SKM-1 (cell line): ENCODE data around the gene CIPC.
A peak's percentile ranks its signal among the peaks of the same experiment; 100 is the strongest.

Source experiments
- DNase-seq: peaks from one replicate; lab custom pipeline; 2025; ENCODE audit not compliant: unreplicated experiment; lab: John Stamatoyannopoulos, UW

CIPC gene, protein sequence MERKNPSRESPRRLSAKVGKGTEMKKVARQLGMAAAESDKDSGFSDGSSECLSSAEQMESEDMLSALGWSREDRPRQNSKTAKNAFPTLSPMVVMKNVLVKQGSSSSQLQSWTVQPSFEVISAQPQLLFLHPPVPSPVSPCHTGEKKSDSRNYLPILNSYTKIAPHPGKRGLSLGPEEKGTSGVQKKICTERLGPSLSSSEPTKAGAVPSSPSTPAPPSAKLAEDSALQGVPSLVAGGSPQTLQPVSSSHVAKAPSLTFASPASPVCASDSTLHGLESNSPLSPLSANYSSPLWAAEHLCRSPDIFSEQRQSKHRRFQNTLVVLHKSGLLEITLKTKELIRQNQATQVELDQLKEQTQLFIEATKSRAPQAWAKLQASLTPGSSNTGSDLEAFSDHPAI

DNA sequence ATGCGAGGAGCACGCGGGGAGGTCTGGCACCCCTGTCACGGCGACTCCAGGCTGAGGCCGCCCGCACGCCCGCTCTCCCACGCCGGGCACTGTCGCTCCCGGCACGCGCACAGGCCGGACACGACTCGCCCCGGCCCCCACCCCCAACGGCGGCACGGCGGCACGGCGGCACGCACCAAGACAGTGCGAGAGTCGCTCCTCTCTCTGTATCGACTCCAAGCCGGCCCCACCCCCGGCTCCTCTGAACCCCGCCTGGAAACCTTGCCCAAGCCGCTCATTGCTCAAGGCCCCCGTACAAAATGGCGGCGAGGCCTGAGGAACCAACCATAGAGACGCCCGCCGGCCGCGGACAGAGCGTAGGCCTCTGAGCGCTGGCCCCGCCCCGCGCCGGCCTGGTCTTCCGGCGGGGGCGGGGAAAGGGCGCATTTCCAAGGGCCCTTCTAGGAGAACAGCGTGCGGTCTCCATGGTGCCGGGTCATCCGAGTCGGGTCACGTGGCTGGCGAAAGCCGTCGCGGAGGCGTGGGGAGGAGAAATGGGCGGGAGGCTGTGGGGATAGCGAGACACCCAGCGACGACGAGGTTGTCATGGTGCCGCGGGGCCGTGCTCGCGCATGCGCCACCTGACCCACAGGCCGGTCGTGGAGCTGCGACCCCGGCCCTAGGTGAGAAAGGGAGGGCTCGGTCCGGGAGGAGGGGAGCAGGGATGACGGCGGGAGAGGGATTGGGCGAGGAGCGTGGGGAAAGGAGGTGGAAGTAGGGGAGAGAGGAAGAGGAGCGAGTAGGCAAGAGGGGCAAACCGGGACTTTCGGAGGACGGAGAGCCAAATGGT is at the start of gene CIPC:
Gene CIPC (plus strand): TSS at position 559 of the 829 bp plus-strand sequence. CDS start 7,451 bp downstream, outside the sequence.
- DNase-seq: peak; percentile 80

DNA sequence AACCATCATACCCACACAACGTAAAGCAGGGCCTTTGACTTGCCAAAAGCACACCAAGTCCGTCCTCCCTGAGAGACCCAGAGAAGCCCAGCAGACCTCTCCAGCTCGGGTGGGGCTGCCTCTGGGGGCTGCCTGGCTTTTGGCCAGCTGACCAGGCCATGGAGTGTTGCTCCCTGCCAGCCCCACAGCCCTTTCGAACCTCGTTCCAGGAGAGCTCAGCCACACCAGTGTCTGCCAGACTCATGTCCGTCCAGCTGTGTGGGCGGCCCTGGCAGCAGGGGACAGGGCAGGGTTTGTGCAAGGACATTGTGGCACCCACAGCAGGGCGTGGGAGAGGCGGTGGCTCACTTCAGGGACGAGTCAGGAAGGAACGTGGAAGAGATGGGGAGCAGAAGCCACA is 46.9 kb upstream of the CIPC start:
- DNase-seq: no peak

DNA sequence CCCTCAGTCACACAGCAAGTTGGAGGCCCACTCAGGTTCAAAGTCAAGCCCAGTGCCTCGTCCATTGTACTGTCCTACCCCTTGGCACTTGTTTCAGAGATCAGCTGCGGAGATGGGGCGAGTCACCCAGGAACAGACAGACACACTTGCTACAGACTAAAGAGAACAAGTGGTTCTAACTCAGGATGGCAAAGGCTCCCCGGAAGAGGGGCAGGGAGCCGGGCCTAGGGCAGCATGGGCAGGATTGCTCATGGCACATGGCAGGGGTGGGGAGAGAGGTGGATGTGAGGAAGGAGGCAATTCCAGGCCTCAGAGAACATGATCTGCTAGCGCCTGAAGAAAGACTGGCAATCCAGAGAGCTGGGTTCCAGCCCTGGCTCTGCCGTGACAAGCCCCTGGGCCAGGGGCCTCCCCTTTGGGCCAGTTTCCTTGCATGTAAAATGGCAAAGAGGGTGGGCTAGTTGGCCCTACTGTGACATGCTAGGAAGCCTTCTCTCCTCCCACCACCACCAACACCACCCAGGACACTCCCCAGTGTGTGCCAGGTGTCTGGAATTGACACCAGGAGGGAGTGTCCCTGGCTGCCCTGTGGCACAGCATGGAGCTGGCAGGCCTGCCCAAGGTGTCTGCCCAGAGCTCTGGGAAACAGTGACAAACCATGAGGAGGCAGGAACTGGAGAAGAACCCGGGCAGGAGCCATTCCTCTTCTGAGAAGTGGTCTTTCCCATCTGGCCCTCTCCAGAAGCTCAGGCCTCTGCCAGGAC is 45.6 kb upstream of the CIPC start:
- DNase-seq: no peak

DNA sequence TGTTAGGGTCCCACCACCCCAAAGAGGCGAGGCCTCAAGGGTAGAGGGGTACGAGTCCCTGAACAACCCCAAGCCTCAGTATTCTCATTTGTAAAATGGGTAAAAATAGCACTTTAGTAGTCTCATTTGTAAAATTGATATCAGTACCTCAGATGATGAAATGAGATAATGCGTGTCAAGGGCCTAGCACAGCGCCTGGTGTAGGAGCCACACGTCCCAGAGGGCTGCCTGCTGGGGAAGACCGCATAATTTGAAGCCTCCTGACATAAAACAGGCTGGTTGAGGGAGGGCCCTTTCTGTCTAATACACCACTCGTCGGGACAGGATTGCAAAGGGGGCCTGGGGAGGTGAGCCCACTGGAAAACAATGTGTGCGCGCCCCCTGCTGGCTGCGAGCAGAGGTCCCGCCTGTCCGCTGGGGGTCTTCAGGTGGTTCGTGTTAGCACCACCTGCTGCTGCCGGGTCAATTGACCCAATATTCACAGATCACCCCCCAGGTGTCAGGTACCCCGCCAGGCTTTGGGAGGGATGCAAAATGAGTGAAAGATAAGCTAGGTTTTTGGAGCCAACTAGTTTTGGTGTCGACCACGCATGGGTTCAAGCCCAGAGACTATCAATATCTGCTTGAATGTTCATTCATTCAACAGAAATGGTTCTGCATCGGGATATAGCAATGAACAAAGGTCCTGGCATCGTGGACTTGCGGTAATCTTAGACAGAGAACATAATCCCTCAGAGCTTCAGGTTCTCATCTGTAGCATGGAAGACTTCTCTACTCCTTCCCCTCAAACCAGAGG is 44.8 kb upstream of the CIPC start:
- DNase-seq: no peak

DNA sequence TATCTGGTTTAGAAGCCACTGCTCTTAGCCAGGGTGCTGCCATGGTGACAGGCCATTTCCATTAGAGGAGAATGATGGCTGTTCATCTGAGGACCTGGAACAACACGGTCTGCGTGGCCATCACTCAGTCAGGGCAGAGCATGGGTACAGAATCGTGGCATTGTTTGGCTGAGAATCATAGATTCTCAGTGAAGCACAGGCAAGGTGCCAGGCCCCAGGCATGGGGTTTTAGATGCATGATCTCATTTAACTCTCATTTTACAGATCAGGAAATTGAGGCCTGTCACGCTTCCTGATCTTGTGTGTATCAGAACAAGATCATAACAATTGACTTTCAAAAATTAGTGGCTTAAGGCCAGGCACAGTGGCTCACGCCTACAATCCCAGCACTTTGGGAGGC is 42.8 kb upstream of the CIPC start:
- no peak for DNase-seq

DNA sequence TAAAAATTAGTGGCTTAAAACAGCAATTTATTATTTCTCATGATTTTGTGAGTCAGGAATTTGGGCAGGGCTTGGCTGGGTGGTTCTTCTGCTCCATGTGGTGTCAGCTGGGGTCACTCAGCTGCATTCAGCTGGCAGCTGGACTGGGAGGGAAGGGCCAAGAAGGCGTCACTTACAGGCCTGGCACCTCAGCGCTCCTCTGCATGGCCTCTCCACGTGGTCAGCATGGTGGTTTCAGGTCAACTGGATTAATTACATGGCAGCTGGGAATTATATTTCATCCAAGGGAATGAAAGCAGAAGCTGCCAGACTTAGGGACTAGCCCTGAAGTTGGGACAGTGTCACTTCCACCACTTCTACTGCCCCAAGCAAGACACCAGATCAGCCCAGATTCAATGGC is 42.1 kb upstream of the CIPC start:
- no peak for DNase-seq

DNA sequence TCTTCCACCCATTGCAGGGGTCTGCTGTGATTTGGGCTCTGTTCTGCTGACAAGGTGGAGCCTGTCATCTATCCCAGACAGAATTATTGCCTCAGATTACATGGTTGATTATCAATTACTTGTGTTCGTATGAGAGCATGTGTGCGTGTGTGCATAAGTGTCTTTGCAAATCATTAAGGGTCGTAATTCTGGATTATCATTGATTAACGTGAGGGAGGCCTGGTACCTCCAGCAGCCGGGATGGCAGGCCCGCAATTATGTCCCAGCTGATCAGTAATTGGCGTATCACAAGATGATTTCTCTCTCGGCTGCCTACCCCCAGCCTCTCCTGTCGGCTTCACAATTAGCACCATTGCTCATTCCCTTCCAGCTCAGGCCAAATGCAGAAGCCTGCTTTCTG is 39.9 kb upstream of the CIPC start:
- no peak for DNase-seq

DNA sequence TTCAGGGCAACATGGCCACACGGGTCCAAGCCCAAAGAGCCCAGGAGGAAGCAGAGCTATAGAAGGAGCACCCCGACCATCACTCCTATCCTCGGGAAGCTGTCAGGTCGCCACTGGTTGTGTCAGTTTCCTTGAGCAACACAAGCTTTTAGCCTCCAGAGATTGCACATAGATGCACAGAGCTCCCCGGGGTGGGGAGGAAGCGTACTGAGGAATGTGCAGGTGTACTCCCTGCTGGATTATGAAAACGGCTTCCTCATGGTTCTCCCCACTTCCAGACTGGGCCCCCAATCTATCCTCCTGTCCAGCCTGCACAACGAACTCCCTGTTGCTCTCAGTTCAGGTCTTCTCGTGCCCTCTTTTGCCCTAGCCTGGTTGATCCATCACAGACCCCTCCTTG is 39.3 kb upstream of the CIPC start:
- DNase-seq: no peak

DNA sequence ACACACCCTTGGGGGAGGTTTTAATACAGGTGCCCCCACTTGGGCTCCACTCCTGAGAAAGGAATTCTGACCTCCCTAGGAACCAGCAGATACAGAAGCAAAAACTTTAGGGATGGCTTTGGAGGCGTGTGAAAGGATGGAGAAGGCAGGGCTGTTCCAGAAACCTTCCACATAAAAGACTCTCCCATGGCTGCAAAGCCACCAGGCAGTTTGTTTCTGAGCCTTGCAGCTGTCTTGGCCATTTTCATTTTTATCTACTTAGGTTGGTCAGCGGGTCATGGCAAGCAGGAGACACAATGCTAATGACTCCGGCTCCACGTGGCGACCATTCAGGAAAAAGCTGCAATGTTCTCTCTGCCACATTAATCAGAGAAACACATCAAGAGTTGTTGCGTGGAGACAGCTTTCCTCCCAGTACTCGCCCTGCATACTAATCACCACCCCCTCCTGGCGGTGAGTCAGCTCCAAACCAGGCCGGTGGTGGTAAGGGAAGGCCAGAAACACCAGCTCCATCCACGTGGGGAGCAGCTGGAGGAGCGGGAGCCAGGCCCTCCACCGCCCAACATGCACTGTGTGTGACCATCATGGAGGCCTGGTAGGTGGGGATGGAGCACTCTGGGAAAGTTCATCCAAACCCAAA is 38.7 kb upstream of the CIPC start:
- no peak for DNase-seq

DNA sequence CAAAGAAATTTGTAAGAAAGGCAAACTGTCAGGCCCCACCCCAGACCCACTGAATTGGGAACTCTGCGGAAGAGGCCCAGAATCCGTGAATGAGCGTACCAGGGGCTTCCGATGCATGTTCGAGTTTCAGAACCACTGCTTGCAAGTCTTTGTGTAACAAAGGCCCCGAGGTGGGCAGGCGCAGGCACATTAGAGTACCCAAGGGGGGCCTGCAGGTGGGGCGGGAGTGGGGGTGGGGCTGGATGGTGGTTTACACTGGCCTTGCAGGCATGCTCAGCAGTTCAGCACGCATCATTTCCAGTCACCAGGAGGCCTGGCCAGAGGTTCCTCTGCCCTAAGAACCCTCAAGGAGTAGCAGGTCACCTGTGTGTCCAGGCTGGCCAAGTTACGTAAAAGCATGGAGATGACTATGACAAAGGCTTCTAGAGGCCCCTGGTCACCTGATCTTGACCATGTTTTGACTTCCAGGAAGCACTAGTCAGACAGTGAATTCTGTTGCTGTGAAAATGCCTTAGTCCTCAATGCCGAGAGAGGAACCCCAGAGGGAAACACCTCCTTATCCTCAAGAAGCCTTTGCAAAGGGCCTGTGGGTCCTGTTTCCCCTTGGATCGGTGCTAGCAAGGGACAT is 36.3 kb upstream of the CIPC start:
- DNase-seq: no peak

DNA sequence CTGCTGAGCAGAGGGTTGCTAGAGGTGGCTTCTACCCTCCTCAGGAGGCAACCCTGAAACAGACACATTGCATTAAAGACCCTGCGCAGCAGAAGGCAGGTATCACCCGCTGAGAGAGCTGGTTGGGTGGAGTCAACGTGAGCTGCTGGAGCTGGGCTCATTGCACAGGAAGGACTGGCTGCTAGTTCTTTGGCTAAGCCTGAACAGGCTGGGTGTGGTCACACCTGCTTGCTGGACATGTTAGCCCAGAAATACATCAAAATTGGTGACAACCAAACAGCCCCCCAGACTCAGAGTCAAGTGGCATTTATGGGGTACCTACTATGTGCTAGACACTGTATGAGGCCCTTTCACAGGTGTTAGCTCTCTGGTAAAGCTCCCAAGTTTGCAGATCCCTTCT is 35.8 kb upstream of the CIPC start:
- no peak for DNase-seq

DNA sequence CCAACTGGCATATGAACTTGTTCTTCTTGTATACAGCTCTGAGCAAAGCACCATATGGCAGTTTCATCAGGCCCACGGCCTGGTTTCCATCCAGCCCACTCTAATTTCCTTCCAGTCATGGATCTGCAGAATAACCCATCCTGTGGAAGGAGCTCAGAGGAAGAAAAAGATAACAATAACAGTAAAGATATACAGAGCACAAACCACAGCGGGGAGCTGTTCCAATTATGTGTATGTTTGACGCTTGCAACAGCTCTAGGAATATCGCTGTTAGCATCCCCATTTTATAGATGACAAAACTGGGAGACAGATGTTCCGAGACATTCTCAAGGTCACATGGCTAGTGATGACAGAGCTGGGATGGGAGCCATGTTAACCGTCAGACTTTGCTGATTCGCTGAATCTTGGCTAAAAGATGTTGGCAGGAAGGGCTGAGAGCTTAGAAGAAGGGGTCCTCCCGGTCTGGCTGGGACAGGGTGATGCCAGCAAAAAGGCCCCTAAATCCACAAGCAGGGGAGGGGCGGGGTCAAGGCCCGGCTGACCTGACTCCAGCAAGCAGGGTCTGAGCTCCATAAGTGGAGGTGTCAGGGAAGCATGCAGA is 34.4 kb upstream of the CIPC start:
- no peak for DNase-seq

DNA sequence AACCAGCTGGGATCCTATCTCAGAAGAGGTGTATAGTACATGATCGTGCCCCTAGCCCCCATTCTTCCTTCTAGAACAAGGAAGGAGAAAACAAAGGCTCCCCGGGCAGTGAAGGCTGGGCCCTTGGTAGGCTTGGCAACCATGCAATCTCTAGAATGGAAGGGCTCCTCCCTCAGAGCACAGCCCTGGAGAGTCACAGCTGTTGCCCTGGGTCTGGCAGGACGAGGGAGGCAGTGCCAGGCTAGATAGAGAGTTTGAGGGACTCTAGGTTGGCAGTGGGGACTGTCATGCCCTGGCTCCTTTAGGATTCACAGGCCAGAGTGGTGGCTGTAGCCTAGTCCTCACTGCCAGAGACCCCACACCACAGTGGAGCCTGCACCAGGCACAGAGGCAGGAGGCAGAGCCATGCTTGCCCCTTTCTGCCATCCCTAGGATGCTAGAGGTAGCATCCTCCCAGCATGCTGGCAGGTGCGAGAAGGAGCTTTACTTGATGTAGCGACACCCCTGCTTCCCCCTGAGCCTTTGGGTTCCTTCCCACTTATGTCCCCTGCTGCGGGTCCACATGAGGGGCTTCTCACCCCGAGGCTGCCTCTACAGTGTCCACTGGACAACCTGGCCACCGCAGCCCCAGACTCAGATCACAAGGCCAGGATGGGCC is 33.4 kb upstream of the CIPC start:
- no peak for DNase-seq

DNA sequence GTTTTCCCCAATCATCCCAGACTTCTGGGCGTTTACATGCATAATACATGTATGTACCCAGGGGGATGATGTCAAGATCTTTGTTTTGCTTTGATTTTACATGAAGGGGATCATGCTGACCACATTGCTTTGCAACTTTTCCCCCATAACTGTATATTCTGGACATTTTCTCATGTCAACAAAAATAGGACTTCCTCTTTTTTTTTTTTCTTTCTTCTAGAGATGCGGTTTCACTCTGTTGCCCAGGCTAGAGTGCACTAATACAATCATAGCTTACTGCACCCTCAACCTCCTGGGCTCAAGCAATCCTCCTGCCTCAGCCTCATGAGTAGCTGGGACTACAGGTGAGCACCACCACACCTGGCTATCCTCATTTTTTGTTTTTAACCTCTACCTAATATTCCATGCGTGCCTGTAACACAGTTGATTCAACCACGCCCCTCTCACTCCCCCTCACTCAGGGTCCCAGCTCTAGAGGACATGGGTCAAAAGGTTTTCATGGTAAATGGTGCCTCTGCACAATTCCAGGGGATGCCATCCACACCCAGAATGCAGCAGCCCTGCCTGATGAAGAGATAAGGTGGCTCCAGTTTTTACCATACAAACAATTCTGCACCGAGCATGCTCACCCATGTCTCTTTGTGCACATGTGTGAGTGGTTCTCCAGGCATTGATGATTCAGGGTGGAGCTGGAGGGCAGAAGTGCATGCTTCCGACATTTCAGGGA is 32.0 kb upstream of the CIPC start:
- no peak for DNase-seq

DNA sequence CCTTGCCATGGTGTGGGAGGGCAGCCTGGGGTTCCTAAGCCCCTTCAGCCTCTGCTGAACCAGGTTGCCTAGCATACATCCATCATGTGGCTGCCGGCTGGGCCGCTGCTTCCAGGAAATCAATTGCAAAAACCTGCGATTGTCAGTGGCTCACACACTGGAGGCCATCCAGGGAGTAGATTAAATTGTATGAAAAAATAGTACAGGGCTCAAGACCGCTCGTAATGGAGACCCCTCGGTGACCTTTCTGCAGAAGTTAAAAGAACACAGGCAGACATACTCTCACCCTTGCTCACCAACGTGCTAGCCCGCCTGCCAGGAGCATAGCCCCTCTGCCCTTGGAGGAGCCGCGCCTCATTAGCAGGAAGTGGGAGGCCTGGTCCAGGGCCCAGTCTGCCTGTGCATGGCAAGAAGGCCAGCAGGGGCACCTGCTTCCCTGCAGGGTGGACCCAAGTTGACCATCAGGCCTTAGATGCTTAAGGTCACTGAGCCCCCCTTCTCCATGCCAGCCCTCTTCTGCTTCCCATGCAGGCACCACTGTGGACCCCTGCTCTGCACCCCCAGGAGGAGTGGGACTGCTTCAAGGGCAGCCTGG is 31.4 kb upstream of the CIPC start:
- no peak for DNase-seq

DNA sequence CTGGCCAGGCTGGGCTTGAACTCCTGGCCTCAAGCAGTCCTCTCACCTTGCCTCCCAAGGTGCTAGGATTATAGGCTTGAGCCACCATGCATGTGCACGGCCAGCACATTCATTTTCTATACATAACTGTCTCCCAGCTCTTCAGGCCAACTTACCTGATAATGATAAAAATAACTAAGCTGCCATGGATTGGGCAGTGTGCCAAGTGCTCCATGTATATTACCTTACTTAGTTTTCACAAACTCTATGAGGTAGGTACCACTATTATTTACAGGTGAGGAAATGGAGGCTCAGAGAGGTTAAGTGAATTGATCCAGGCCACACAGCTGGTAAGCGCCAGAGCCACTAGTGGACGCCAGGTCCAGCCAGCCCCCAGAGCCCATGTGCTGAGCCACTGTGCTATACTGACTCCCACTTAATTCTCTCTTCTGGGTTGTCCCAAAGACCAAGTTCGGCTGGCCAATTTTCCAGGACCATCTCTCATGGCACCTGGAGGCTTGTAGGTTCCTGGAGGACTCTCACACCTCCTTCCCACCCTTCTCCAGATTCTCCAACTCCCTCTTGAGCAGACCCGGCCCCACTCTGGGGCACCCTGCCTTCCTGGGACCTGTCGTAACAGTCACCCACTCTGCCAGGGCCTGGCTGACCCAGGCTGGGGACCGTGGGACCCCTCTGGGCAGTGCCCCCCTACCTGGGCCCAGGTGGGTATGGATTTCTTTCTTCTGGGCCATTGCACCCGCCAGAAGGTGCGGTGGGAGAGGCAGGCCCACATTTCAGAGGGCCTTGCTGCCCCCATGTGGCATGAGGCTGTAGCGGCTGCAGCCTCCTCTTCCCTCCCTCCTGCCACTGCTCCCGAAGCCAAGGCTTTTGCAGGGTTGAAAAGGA is 30.2 kb upstream of the CIPC start:
- DNase-seq: peak; percentile 16
